NCI-H524 (cell line): ENCODE measurements around the gene CNOT9.
A peak's percentile ranks its signal among the peaks of the same experiment; 100 is the strongest.

Source experiments
- DNase-seq, 2 experiments: peaks; one replicate each; lab custom pipeline; 2025; lab: John Stamatoyannopoulos, UW

CNOT9 gene

GRCh38 chr2:218577482-218578220, 9.0 kb downstream of the CNOT9 start:
- DNase-seq = peak in 1 of 2 experiments; percentile 9

GRCh38 chr2:218578272-218578877, 9.7 kb downstream of the CNOT9 start:
- no peak for DNase-seq

GRCh38 chr2:218582076-218582475, 13.4 kb downstream of the CNOT9 start:
- no peak for DNase-seq

- DNase-seq = peak in 1 of 2 experiments; percentile 4
Measured at GRCh38 chr2:218583983-218584850, 15.6 kb downstream of the CNOT9 start.

- DNase-seq = no peak
Measured at GRCh38 chr2:218585541-218585940, 16.9 kb downstream of the CNOT9 start.

GRCh38 chr2:218605432-218605831, 36.8 kb downstream of the CNOT9 start:
- DNase-seq = peak; percentile 88 to 93

GRCh38 chr2:218607436-218608115, 38.9 kb downstream of the CNOT9 start, which contains the start of gene PLCD4:
PLCD4 (plus strand) TSS chr2:218607899; CDS start chr2:218615740, 7,841 bp downstream.
- DNase-seq = no peak

- DNase-seq = no peak
Measured at GRCh38 chr2:218615868-218616315, 47.3 kb downstream of the CNOT9 start.

- DNase-seq = peak; percentile 4 to 51
Measured at GRCh38 chr2:218618102-218618860, 49.6 kb downstream of the CNOT9 start.

GRCh38 chr2:218621007-218621406, 52.4 kb downstream of the CNOT9 start:
- DNase-seq = no peak

- no peak for DNase-seq
Measured at GRCh38 chr2:218622606-218623365, 54.1 kb downstream of the CNOT9 start.

- DNase-seq = no peak
Measured at GRCh38 chr2:218623366-218623705, 54.7 kb downstream of the CNOT9 start.

GRCh38 chr2:218626369-218626768, 57.7 kb downstream of the CNOT9 start:
- no peak for DNase-seq

GRCh38 chr2:218627939-218628338, 59.3 kb downstream of the CNOT9 start:
- no peak for DNase-seq

- DNase-seq = no peak
Measured at GRCh38 chr2:218631837-218632236, 63.2 kb downstream of the CNOT9 start.

- DNase-seq = no peak
Measured at GRCh38 chr2:218635719-218636118, 67.1 kb downstream of the CNOT9 start.

GRCh38 chr2:218638372-218638771, 69.7 kb downstream of the CNOT9 start:
- no peak for DNase-seq

GRCh38 chr2:218642121-218642656, 73.5 kb downstream of the CNOT9 start:
- DNase-seq = no peak

- no peak for DNase-seq
Measured at GRCh38 chr2:218642786-218643185, 74.1 kb downstream of the CNOT9 start.

GRCh38 chr2:218643751-218644310, 75.2 kb downstream of the CNOT9 start:
- DNase-seq = no peak
